Memory B cell (primary cell): Measurements from ENCODE around the gene ELOVL5.

Experiments
- ATAC-seq: fragments of 150-1000 bp; cut with Tn5 transposase; 2 replicates; pipeline ENCODE4 v1.10.0; 2021; ENCODE audit warnings: low read depth, mild to moderate bottlenecking, moderate library complexity
- DNase-seq, 2 donors: peaks; one replicate each; pipeline ENCODE4 v3.0.0; 2022; ENCODE audit warnings: low spot score in 2 of 2
- H3K27ac Mint-ChIP-seq: one replicate; pipeline ENCODE4 v1.8.0; 2022; ENCODE audit warnings: mild to moderate bottlenecking, moderate library complexity, mixed read lengths
- H3K27me3 Mint-ChIP-seq: one replicate; pipeline ENCODE4 v1.8.0; 2022; ENCODE audit warnings: mixed read lengths
- H3K36me3 Mint-ChIP-seq: one replicate; pipeline ENCODE4 v1.8.0; 2022; ENCODE audit warnings: mild to moderate bottlenecking, mixed read lengths
- H3K4me1 Mint-ChIP-seq: one replicate; pipeline ENCODE4 v1.8.0; 2022; ENCODE audit warnings: mixed read lengths
- H3K4me3 Mint-ChIP-seq: one replicate; pipeline ENCODE4 v1.8.0; 2022; ENCODE audit warnings: mild to moderate bottlenecking, moderate library complexity, mixed read lengths
- H3K9me3 Mint-ChIP-seq: one replicate; pipeline ENCODE4 v1.8.0; 2022; ENCODE audit warnings: mixed read lengths

ELOVL5 gene

DNA sequence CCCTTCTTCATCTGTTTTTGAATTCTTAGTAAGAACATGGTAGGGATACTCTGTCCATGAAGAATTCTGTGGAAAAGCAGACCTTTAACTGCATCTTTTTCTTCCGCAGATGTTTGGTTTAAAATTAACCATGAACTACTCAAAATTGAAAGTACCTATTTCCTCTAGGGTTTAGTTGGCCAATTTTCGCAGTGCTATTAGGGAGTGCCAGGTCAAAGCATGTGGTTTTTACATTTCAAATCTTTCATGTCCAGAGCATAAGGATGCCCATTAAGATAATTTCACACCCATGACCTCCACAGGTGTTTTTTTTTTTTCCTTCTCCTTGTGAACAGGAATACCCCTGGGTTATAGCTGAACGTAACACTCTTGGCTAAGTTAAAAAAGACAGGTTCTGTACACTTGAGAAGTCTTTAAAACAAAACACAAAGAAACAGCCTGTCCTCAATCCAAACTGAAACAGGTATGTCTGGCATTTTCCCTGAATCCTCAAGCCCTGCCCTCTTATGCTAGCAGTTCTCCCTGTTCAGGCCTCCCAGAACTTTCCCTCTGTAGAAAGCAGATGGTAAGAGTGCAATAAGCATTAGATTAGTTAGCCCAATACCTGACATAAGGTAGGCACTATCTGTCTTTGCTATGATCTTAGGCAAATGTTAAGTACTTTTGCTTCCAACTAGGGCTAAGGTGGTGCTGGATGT is 67.1 kb downstream of the ELOVL5 start:
- H3K27ac Mint-ChIP-seq, result peak overlapping the region; percentile 81
- H3K36me3 Mint-ChIP-seq, result peaks cover 30% of the 10 kb centered on the region
- ATAC-seq (no peak), DNase-seq (no peak)
- peaks cover 53% of the 10 kb centered on the region for H3K4me1 Mint-ChIP-seq
- H3K27me3 Mint-ChIP-seq, result no peaks in the 10 kb centered on the region
- H3K9me3 Mint-ChIP-seq, result no peaks in the 10 kb centered on the region
- peak overlapping the region; percentile 37 for H3K4me3 Mint-ChIP-seq

DNA sequence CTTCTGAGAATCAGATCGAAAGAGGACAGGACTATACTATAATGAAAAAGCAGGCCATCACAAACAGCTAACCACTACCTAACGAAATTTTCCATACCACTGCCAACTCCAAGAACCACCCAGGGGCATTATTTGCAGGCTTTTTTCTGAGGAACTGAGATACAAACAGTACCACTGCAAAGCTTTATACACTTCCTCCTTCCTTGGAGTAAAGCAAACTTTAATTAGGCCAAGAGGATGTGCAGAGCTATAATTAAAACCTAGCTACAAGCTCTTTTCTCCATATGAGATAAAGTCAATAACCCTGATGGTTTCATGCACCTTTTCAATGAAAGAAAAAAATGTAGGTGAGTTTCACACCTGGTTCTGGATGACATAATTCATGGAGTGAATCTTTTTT is 68.5 kb downstream of the ELOVL5 start:
- H3K27ac Mint-ChIP-seq, result peak overlapping the region; percentile 81
- no peak overlapping the region for H3K4me3 Mint-ChIP-seq

DNA sequence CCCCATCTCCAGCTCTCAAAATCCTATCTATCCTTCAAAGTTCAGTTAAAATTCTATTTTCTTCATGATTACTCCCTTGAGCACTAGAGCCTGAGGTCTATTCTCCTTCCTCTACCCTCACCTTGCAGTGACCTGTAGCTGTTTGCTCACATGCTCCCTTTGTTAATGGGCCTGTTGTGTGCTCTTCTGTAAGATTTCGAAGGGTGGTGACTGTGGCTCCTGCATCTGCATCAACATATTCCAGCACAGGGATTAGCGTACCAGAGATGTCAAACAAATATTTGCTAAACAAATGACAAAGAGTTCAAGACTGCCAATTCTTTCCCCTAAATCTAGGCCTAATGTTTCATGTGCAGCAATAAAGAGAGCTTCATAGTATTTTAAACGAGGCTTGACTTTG is 69.5 kb downstream of the ELOVL5 start:
- no peak overlapping the region for H3K4me3 Mint-ChIP-seq
- peak overlapping the region; percentile 81 for H3K27ac Mint-ChIP-seq
- H3K36me3 Mint-ChIP-seq, result peaks cover 33% of the 10 kb centered on the region
- no peak for DNase-seq
- no peak for ATAC-seq
- no peaks in the 10 kb centered on the region for H3K27me3 Mint-ChIP-seq
- peaks cover 51% of the 10 kb centered on the region for H3K4me1 Mint-ChIP-seq
- no peaks in the 10 kb centered on the region for H3K9me3 Mint-ChIP-seq

More for the DNA sequence above, 68.5 kb downstream of the ELOVL5 start:
- no peaks in the 10 kb centered on the region for H3K9me3 Mint-ChIP-seq
- no peak for DNase-seq
- H3K27me3 Mint-ChIP-seq, result no peaks in the 10 kb centered on the region
- peaks cover 32% of the 10 kb centered on the region for H3K36me3 Mint-ChIP-seq
- peaks cover 51% of the 10 kb centered on the region for H3K4me1 Mint-ChIP-seq
- peak; percentile 55 for ATAC-seq

DNA sequence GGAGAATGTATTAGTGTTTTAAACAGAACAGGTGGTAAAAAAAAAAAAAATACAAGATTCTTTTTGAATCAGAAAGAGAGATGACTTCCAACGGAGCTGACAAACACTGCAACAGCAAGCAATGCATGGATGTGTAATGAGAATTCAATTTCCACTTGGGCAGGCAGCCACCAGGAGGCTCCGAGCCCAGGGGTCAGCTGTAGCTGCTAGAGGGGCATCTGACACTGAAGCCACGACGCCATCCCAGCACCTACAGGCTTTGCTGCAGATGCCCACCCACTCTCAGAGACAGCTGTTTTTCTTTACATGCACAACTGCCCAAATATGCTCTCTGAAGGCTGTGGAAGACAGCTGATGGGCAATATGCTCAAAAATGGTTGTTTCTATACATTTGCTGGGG is 75.4 kb downstream of the ELOVL5 start:
- Mint-ChIP-seq H3K4me1 (peaks cover 21% of the 10 kb centered on the region), H3K9me3 (no peaks in the 10 kb centered on the region), H3K4me3 (no peak overlapping the region), H3K36me3 (peaks cover 41% of the 10 kb centered on the region), H3K27ac (peak overlapping the region; percentile 80), H3K27me3 (no peaks in the 10 kb centered on the region)
- DNase-seq (no peak), ATAC-seq (no peak)

DNA sequence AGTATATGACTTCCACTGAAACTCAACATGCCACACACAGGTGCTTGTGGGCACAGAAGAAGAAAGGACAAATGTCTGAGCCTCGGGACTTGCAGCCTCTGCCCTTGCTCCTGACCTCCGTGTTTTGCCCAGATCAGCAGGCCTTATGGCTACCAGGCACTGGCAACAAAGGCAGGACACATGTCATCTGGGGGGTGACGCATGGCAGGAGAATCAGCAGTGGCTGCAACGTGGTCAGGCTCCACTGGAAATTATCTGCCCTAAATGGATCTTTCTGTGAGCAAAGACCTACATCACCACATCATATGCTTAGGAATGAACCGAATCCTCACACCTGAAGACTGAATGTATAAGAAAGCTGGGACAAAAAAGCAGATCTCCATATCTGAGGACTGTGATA is 78.9 kb downstream of the ELOVL5 start:
- Mint-ChIP-seq H3K36me3 (peaks cover 47% of the 10 kb centered on the region), H3K27me3 (no peaks in the 10 kb centered on the region), H3K4me3 (no peak overlapping the region), H3K4me1 (peaks cover 29% of the 10 kb centered on the region), H3K9me3 (no peaks in the 10 kb centered on the region), H3K27ac (peak overlapping the region; percentile 45)
- DNase-seq, result no peak
- no peak for ATAC-seq

DNA sequence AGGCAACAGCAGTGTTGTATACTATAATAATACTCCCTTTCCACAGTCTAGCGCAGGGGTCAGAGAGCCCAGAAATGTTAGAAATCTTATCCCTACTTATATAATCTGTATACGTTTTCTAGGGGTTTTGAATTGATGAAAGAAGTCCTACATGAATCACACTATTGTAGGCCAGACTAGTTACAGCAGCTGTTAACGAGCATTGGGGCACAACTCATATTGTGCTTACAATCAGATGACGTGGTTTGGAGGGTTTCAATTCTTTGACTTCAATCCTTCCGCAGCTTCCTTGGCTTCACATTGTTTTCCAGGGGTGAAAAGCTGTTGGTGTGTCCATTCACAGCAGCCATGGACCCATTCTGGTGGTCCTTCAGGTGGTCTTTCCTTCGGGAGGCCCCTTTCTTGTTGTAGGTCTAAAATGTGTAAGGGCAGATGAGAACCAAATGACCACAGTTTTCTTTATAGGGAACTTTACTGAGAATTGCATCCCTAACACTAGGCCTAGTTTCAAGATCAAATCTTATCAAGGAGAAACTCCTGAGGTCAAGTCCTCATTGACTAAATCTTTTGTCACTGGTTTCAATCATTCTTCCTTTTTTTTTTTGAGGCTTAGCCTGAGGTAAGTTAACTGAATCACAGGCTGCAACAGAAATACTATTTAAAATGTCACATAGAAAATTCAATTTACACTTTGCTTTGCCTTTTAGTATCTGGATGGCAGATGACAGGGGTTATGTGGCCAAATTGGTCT is 79.7 kb downstream of the ELOVL5 start:
- Mint-ChIP-seq H3K27ac (peak overlapping the region; percentile 45), H3K4me3 (no peak overlapping the region), H3K27me3 (no peaks in the 10 kb centered on the region), H3K9me3 (no peaks in the 10 kb centered on the region), H3K4me1 (peaks cover 32% of the 10 kb centered on the region), H3K36me3 (peaks cover 51% of the 10 kb centered on the region)
- no peak for DNase-seq
- ATAC-seq, result no peak

DNA sequence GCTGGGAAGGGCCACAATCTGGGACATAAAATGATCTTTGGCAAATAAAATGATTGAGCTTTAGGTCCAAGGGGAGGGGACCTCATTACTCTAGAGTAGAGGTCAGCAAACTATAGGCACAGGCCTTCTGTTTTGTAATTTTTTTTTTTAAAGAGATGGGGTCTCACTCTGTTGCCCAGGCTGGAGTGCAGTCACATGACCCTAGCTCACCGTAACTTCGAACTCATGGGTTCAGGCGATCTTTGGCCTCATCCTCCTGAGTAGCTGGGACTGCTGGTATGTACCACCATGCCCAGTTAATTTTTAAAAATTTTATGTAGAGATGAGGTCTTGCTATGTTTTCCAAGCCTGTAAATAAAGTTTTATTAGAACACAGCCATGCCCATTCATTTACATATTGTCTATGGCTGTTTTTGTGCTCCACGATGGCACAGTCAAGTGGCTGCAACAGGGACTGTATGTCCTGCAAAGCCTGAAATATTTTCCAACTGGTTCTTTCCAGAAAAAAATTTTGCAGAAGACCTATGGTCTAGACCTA is 82.1 kb downstream of the ELOVL5 start:
- no peaks in the 10 kb centered on the region for H3K27me3 Mint-ChIP-seq
- no peaks in the 10 kb centered on the region for H3K9me3 Mint-ChIP-seq
- H3K4me3 Mint-ChIP-seq, result no peak overlapping the region
- H3K4me1 Mint-ChIP-seq, result peaks cover 32% of the 10 kb centered on the region
- peaks cover 50% of the 10 kb centered on the region for H3K36me3 Mint-ChIP-seq
- ATAC-seq (no peak), DNase-seq (no peak)
- H3K27ac Mint-ChIP-seq, result no peak overlapping the region

DNA sequence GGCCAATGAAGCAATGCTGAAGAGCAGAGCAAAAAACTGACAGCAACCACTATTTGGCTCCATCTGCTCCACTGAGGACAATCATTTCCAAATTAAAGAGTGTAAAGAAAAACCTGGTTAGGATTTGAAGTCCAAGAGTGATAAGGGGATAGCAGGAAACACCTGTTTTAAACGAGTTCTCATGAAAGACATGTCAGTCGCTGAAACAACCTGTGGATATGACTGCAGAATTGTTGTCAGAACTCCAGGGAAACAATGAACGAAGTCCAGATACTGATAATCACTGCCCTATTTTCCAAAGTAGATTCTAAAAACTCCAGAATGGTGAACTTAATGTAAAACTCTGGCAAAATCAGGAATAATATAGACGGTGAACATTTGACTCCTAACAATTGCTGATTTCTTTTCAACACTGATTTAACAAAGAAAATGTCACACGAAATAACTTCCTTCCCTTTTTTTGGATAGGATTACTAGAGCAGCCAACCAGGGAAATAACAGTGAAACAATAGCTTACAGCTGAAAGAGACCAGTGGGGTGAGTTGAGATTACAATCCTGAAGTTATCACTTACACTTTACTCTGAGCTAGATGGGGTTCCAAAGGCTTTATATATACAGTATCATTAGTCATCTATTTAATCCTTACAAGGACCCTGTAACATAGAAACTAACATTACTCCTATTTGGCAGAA is 83.7 kb downstream of the ELOVL5 start:
- H3K4me1 Mint-ChIP-seq, result peaks cover 33% of the 10 kb centered on the region
- peak; percentile 61 for ATAC-seq

DNA sequence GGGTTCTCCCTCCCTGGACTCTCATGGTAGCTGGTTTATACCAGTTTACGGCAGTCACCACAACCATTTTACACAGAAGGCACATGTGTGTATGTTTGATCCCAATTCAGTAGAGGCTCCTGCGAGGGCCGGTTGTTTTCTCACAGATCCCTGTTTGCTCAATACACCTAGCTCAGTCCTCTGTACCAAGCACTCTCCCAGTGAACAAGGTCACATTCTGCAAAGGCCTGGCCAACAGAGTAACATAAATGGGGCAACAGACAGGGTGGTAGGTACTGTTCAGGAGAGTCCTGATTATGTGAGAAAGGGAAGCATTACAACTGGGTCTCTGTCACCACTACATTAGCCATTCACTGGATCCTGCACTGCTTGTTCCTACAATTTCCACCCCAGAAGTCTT is 84.4 kb downstream of the ELOVL5 start:
- no peaks in the 10 kb centered on the region for H3K27me3 Mint-ChIP-seq
- peaks cover 35% of the 10 kb centered on the region for H3K4me1 Mint-ChIP-seq
- no peak overlapping the region for H3K4me3 Mint-ChIP-seq
- ATAC-seq, result no peak
- no peak for DNase-seq
- H3K36me3 Mint-ChIP-seq, result peaks cover 52% of the 10 kb centered on the region
- H3K9me3 Mint-ChIP-seq, result peaks cover 3% of the 10 kb centered on the region
- H3K27ac Mint-ChIP-seq, result peak overlapping the region; percentile 64

More for the DNA sequence above, 83.7 kb downstream of the ELOVL5 start:
- peaks cover 3% of the 10 kb centered on the region for H3K9me3 Mint-ChIP-seq
- H3K36me3 Mint-ChIP-seq, result peaks cover 51% of the 10 kb centered on the region
- no peaks in the 10 kb centered on the region for H3K27me3 Mint-ChIP-seq
- peak overlapping the region; percentile 11 for H3K4me3 Mint-ChIP-seq
- peak overlapping the region; percentile 64 for H3K27ac Mint-ChIP-seq
- DNase-seq, result no peak

DNA sequence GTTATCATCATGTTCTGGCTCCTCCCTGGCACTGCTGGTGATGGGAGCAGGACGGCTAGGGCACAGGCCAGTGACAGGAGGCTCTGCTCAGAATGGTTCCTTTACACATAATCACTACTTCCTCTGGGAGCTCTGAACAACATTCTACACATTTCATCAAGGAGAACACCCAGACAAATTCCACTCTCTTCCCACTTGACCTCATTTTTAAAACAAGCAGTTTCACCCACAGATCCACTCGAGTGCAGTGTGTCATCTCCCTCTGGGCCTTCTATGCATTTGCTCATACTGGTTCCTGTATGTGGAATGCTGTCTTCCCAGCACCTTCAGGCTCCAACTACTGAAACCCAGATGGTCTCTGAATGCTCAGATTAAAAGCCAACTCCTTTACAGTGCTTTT is 84.8 kb downstream of the ELOVL5 start:
- DNase-seq (no peak), ATAC-seq (no peak)
- peaks cover 55% of the 10 kb centered on the region for H3K36me3 Mint-ChIP-seq
- H3K4me3 Mint-ChIP-seq, result no peak overlapping the region
- H3K9me3 Mint-ChIP-seq, result peaks cover 4% of the 10 kb centered on the region
- H3K4me1 Mint-ChIP-seq, result peaks cover 38% of the 10 kb centered on the region
- H3K27ac Mint-ChIP-seq, result peak overlapping the region; percentile 64
- no peaks in the 10 kb centered on the region for H3K27me3 Mint-ChIP-seq

DNA sequence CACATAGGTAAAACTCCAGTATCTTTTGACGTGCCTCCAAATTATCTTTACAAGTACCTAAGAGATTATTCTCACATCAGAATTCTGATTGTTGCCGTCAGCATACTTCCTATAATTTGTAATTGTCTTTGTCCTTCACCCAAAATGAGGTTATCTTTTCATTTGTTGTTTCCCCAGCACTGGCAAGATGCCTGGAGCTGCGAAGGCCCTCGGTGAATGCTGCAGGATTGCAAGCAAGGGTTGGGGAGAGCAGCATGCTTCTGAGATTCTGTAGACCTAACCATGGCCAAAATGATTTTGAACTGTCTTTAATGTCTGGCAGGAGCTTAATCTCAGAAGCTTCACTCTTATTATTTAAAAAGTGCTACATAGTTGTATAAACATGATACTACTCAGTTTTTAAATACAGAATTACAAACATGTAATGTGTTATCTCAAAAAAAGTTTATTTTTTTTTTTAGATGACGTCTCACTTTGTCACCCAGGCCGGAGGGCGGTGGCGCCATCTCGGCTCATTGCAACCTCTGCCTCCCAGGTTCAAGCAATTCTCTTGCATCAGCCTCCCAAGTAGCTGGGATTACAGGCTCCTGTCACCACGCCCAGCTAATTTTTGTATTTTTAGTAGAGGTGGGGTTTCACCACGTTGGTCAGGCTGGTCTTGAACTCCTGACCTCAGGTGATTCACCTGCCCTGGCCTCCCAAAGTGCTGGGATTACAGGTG is 88.7 kb downstream of the ELOVL5 start:
- Mint-ChIP-seq H3K27ac (peak overlapping the region; percentile 80), H3K4me3 (no peak overlapping the region), H3K4me1 (peaks cover 39% of the 10 kb centered on the region), H3K27me3 (no peaks in the 10 kb centered on the region), H3K36me3 (peaks cover 49% of the 10 kb centered on the region), H3K9me3 (peaks cover 8% of the 10 kb centered on the region)
- DNase-seq, result no peak
- no peak for ATAC-seq

DNA sequence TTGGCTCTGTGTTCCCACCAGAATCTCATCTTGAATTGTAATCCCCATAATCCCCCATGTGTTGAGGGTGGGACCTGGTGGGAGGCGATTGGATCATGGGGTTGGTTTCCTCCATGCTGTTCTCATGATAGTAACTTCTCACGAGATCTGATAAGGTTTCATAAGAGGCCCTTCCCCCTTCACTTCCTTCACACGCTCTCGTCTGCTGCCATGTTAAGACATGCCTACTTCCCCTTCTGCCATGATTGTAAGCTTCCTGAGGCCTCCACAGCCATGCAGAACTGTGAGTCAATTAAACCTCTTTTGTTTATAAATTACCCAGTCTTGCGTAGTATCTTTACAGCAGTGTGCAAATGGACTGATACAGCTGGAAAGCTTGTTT is 90.0 kb downstream of the ELOVL5 start:
- peak overlapping the region; percentile 39 for H3K27ac Mint-ChIP-seq
- ATAC-seq, result no peak
- peaks cover 8% of the 10 kb centered on the region for H3K9me3 Mint-ChIP-seq
- no peaks in the 10 kb centered on the region for H3K27me3 Mint-ChIP-seq
- H3K4me3 Mint-ChIP-seq, result no peak overlapping the region
- H3K36me3 Mint-ChIP-seq, result peaks cover 47% of the 10 kb centered on the region
- H3K4me1 Mint-ChIP-seq, result peaks cover 31% of the 10 kb centered on the region
- no peak for DNase-seq

DNA sequence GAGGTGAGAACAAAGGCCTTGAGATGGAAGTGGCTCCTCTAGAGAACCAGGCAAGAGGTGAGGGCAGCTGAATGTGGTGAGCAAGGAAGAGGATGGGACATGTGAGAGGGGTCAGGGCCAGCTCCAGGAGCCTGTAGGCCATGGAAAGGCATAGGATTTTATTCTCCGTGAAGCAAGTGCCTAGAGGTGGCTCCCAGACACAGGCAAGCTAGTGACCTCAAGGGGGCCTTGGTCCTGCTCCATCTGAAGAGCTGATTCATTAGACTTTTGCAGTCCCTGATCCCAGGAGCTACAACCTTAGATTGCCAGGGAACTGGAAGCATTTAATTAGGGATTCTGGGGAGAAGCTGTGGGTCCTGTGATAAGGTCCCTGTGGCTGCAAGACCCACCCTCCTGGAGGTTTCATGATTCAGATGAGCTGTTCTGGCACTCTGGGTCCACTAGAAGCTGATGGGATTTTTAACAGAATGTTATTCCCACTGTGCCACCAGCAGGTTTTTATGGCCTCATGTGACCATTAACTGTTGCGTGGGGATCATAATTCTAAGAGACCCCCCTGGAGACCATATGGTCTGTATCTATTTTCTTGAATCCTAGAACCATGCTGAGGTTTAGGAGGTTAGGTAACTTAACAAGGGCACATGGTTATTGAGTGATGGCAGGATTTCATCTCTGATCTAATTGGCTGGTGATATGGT is 90.5 kb downstream of the ELOVL5 start:
- H3K27ac Mint-ChIP-seq, result peak overlapping the region; percentile 39
- ATAC-seq, result no peak
- peaks cover 32% of the 10 kb centered on the region for H3K4me1 Mint-ChIP-seq

More for the DNA sequence above, 90.5 kb downstream of the ELOVL5 start:
- Mint-ChIP-seq H3K27me3 (no peaks in the 10 kb centered on the region), H3K4me3 (no peak overlapping the region), H3K9me3 (peaks cover 8% of the 10 kb centered on the region), H3K36me3 (peaks cover 50% of the 10 kb centered on the region)
- no peak for DNase-seq
